ENCODE results near the gene CMTM8.
"Not testable (repeated sequence)": the region's sequence is repeated elsewhere in the genome, so short reads cannot be mapped to it uniquely, and the experiment has no call there.

CMTM8 gene

GRCh38 chr3:32216172-32216783, 22.2 kb upstream of the CMTM8 start:
- TF ChIP-seq, protein P1, sequence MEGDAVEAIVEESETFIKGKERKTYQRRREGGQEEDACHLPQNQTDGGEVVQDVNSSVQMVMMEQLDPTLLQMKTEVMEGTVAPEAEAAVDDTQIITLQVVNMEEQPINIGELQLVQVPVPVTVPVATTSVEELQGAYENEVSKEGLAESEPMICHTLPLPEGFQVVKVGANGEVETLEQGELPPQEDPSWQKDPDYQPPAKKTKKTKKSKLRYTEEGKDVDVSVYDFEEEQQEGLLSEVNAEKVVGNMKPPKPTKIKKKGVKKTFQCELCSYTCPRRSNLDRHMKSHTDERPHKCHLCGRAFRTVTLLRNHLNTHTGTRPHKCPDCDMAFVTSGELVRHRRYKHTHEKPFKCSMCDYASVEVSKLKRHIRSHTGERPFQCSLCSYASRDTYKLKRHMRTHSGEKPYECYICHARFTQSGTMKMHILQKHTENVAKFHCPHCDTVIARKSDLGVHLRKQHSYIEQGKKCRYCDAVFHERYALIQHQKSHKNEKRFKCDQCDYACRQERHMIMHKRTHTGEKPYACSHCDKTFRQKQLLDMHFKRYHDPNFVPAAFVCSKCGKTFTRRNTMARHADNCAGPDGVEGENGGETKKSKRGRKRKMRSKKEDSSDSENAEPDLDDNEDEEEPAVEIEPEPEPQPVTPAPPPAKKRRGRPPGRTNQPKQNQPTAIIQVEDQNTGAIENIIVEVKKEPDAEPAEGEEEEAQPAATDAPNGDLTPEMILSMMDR (IDR thresholded peaks at IDR 0.05; ENCODE audit: low read depth, low read length): no peak
- H3K4me3 ChIP-seq (ENCODE audit: low read depth, low read length): no peak overlapping the region

- H3K4me3 ChIP-seq (ENCODE audit: low read depth, low read length): no peak overlapping the region
- TF ChIP-seq, protein P1 (IDR thresholded peaks at IDR 0.05; ENCODE audit: low read depth, low read length): no peak
Measured at GRCh38 chr3:32217339-32217738, 21.1 kb upstream of the CMTM8 start.

GRCh38 chr3:32219537-32219936, 18.9 kb upstream of the CMTM8 start:
- TF ChIP-seq, protein P1 (IDR thresholded peaks at IDR 0.05; ENCODE audit: low read depth, low read length): no peak
- no peak overlapping the region for H3K4me3 ChIP-seq (ENCODE audit: low read depth, low read length)

- H3K4me3 ChIP-seq (ENCODE audit: low read depth, low read length): no peak overlapping the region
- TF ChIP-seq, protein P1 (IDR thresholded peaks at IDR 0.05; ENCODE audit: low read depth, low read length): no peak
Measured at GRCh38 chr3:32220006-32220405, 18.5 kb upstream of the CMTM8 start.

DNA sequence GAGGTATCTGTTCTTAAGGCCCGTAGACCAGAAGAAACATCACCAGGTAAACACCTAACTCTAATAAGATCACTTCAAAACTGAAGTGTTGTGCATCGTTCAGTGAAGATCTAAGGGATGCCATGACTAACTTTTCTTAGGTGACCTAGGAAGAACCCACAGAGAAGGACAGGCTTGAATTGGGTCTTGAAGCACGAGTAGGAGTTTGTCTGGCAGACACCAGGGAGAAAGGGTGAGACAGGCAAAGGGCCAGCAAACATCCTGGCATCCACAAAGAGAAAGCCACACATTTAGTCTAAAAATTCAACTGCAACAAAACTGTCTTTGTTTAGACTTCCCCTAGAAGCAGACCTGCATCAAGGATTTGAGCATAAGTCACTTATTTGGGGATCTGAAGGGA, 15.5 kb upstream of the CMTM8 start:
- no peak overlapping the region for H3K4me3 ChIP-seq (ENCODE audit: low read depth, low read length)
- TF ChIP-seq, protein P1 (IDR thresholded peaks at IDR 0.05; ENCODE audit: low read depth, low read length): no peak

DNA sequence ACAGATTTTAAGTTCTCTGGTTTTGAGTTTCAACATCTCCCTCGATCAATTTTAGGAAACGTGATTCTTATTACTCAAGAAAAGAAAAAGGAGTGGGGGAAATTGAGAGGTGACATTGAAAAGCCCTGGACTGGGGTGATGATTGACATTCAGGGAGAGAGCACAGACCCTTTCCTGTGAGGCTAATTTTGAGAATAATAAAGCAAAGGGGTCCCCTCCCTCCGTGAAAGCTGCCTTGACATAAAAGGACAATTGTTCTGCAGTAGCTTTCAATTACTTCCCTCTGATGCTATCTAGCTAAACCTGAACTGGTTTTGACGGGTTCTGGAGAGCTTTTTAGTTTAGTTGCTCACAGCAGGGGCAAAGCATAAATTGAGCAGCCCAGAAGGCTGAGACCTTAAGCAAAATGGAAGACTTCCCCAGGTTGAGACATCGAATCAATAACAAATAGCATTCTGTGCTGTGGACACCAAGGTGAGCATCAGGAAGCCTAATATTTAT, 14.4 kb upstream of the CMTM8 start:
- TF ChIP-seq, protein P1 (IDR thresholded peaks at IDR 0.05; ENCODE audit: low read depth, low read length): no peak
- no peak overlapping the region for H3K4me3 ChIP-seq (ENCODE audit: low read depth, low read length)

- H3K4me3 ChIP-seq (ENCODE audit: low read depth, low read length): no peak overlapping the region
- TF ChIP-seq, protein P1 (IDR thresholded peaks at IDR 0.05; ENCODE audit: low read depth, low read length): no peak
Measured at GRCh38 chr3:32226875-32227500, 11.5 kb upstream of the CMTM8 start.

- not testable (repeated sequence) for H3K4me3 ChIP-seq (ENCODE audit: low read depth, low read length)
Measured at GRCh38 chr3:32228743-32229142, 9.7 kb upstream of the CMTM8 start.

All from WI38 (cell line).